CD8-positive, alpha-beta memory T cell (primary cell): Measurements from ENCODE around the gene SLC29A1. TPM values are rescaled to one million over a fixed set of nuclear protein-coding genes. Genes with fewer than 3 reads are reported as not detected.
A peak's percentile ranks its signal among the peaks of the same experiment; 100 is the strongest.

Experiments
- CTCF ChIA-PET: fragments of 350-600 bp; sonication (Branson Sonifier 250); formaldehyde crosslinking; loops from one replicate; lab custom pipeline; 2021; ENCODE audit warnings: antibody characterized with exemption; lab: Charles Lee
- POLR2A ChIA-PET: fragments of 350-600 bp; sonication (Branson Sonifier 250); formaldehyde crosslinking; loops from one replicate; lab custom pipeline; 2021; ENCODE audit warnings: antibody characterized with exemption; lab: Charles Lee
- DNase-seq, 5 donors: peaks; one replicate each; pipeline versions ENCODE4 v3.0.0 to v3.0.0-alpha.2; 2020 to 2022; ENCODE audit warnings: mixed read lengths in 1 of 5
- H3K27ac ChIP-seq: one replicate; pipeline ENCODE4 v1.7.0; 2013; ENCODE audit warnings: low read depth, mild to moderate bottlenecking, low read length, moderate library complexity
- H3K27me3 ChIP-seq: 2 replicates; pipeline ENCODE4 v1.7.0; 2013; ENCODE audit warnings: low read length, mild to moderate bottlenecking; ENCODE audit not compliant: insufficient read depth, poor library complexity, severe bottlenecking
- H3K36me3 ChIP-seq: 2 replicates; pipeline ENCODE4 v1.7.0; 2013; ENCODE audit warnings: mild to moderate bottlenecking, low read length, moderate library complexity; ENCODE audit not compliant: insufficient read depth
- H3K4me1 ChIP-seq: 2 replicates; pipeline ENCODE4 v1.7.0; 2013; ENCODE audit warnings: mild to moderate bottlenecking, low read length, moderate library complexity; ENCODE audit not compliant: insufficient read depth
- H3K4me3 ChIP-seq: 2 replicates; pipeline ENCODE4 v1.7.0; 2013; ENCODE audit warnings: mild to moderate bottlenecking, low read length
- H3K9me3 ChIP-seq: 2 replicates; pipeline ENCODE4 v1.7.0; 2013; ENCODE audit warnings: mild to moderate bottlenecking, low read length
- H3K27ac Mint-ChIP-seq, 8 donors: one replicate each; pipeline ENCODE4 v1.8.0; 2020 to 2021; ENCODE audit warnings: mixed read lengths in 8 of 8, mild to moderate bottlenecking in 6 of 8, inconsistent platforms in 3 of 8, moderate library complexity in 3 of 8
- H3K27me3 Mint-ChIP-seq, 2 donors: one replicate each; pipeline ENCODE4 v1.8.0; 2020 to 2021; ENCODE audit warnings: mixed read lengths in 2 of 2, mild to moderate bottlenecking in 1 of 2, moderate library complexity in 1 of 2
- H3K36me3 Mint-ChIP-seq, 3 donors: one replicate each; pipeline ENCODE4 v1.8.0; 2020 to 2021; ENCODE audit warnings: mixed read lengths in 3 of 3, inconsistent platforms in 1 of 3, mild to moderate bottlenecking in 1 of 3
- H3K4me1 Mint-ChIP-seq, 3 donors: one replicate each; pipeline ENCODE4 v1.8.0; 2020 to 2021; ENCODE audit warnings: mixed read lengths in 3 of 3, inconsistent platforms in 1 of 3, mild to moderate bottlenecking in 1 of 3
- H3K4me3 Mint-ChIP-seq, 7 donors: one replicate each; pipeline ENCODE4 v1.8.0; 2020 to 2021; ENCODE audit warnings: mixed read lengths in 7 of 7, mild to moderate bottlenecking in 6 of 7, moderate library complexity in 4 of 7, inconsistent platforms in 2 of 7
- H3K9me3 Mint-ChIP-seq, 5 donors: one replicate each; pipeline ENCODE4 v1.8.0; 2020 to 2022; ENCODE audit warnings: mixed read lengths in 5 of 5, mild to moderate bottlenecking in 3 of 5, moderate library complexity in 2 of 5, inconsistent platforms in 1 of 5
- polyA plus RNA-seq: library from polyadenylated mRNA; unstranded; fragments of 300-500 nt; fragmentation: Illumina TruSeq; gene quantifications from one replicate; pipeline ENCODE4 v1.2.3, GENCODE V29; 2021
- total RNA-seq, 2 experiments: library from RNA; stranded (reverse); gene quantifications; one replicate each; pipeline ENCODE4 v1.2.3, GENCODE V29; 2021

The SLC29A1 gene
- total RNA-seq (100 to 1,000 TPM; 116 TPM), polyA plus RNA-seq (3.6 TPM)

DNA sequence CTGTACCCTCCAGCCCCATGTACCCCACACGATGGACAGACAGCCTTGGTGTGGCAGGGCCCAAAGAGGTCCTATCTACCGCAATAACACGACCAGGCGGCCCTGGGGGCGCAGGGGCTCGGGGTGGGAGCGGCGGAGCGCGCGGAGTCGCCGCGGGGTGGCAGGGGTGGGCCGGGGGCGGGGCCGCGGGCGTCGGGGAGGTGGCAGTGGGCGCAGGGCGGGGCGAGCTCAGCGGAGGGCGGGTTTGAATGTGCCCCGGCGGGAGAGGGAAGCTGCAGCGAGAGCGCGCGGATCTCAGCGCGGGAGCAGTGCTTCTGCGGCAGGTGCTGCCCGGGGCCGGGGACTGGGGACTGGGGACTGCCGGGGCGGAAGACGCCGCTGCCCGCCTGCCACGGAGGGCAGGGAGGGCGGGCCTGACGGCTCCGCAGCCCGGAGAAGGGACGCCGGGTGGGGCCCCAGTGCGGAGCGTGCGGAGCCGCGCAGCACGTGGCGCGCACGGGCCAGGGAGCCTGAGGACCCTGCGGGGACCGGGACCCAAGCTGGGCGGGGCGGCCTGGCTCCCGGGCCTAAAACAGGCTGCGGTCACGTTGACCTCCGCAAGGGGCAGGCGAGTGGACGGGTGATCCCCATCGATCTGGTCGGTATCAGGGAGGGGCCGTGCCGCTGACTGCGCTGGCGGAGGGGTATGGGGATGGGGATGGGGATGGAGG, at the start of gene SLC29A1:
TSS of gene SLC29A1 (plus strand) at position 277 of the 710 bp plus-strand sequence. CDS start 3,719 bp downstream, outside the sequence.
- H3K4me3 ChIP-seq: peak within 1 kb of the TSS; percentile 62
- peaks cover 1 to 6% of the 10 kb centered on the region in 2 donors for H3K27me3 Mint-ChIP-seq
- no peaks in the 10 kb centered on the region for H3K36me3 Mint-ChIP-seq
- peak; percentile 74 to 88 (median 76) for DNase-seq
- peak within 1 kb of the TSS; percentile 45 for H3K27ac ChIP-seq
- POLR2A ChIA-PET: interaction anchor here (0.8 to 4.5 kb wide), 4 partner anchors 14 to 41 kb away, joined by 3 to 24 read pairs (median 4); partner anchors contain the start of gene HSP90AB1
- H3K9me3 ChIP-seq: no peaks in the 10 kb centered on the region
- peaks cover 16 to 25% (median 16%) of the 10 kb centered on the region in 3 donors for H3K4me1 Mint-ChIP-seq
- no peaks in the 10 kb centered on the region for H3K9me3 Mint-ChIP-seq
- H3K4me3 Mint-ChIP-seq: peak within 1 kb of the TSS; percentile 81 to 90 (median 84)
- peaks cover 5% of the 10 kb centered on the region for H3K27me3 ChIP-seq
- peak within 1 kb of the TSS in 7 of 8 donors; percentile 36 to 76 (median 62) for H3K27ac Mint-ChIP-seq
- CTCF ChIA-PET: interaction anchor here (0.9 to 8.0 kb wide), 6 partner anchors 12 to 92 kb away, joined by 3 to 69 read pairs (median 4); partner anchors contain the start of gene SLC35B2
- no peaks in the 10 kb centered on the region for H3K36me3 ChIP-seq
- H3K4me1 ChIP-seq: peaks cover 10% of the 10 kb centered on the region

DNA sequence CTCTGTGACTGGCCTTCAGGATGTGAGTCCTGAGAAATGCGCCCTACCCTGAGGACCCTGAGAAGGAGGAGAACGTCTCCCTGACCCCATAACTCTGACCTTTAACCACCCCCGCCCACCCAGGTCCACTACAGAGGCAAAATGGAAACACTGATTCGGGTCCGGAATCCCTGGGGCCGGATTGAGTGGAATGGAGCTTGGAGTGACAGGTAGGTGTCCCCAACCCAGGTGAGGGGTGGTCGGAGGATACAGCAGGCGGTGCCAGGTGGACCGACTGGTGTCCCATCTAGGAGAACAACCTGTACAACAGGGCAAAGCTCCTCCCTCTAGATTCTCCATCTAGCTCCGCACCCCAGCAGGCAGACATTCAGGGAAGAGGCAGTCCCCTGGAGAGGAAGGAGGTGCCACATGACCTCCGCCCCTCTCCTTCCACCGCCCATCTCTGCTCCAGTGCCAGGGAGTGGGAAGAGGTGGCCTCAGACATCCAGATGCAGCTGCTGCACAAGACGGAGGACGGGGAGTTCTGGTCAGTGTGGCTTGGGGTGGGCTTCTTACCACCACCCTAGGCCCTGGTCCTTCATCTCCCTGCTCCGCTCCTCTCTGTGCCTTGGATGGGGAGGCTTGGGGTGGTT, 47.1 kb upstream of the SLC29A1 start:
- POLR2A ChIA-PET: no interaction called here
- no peak overlapping the region for H3K4me3 ChIP-seq
- Mint-ChIP-seq H3K9me3 (no peaks in the 10 kb centered on the region), H3K27me3 (peaks cover under 1 to 4% of the 10 kb centered on the region in 2 donors), H3K36me3 (no peaks in the 10 kb centered on the region), H3K27ac (peak overlapping the region in 2 of 8 donors; percentile 73 to 79), H3K4me3 (peak overlapping the region in 5 of 7 donors; percentile 42 to 64 (median 53)), H3K4me1 (peaks cover 8 to 14% (median 11%) of the 10 kb centered on the region in 3 donors)
- H3K36me3 ChIP-seq: no peaks in the 10 kb centered on the region
- DNase-seq: no peak
- no peak overlapping the region for H3K27ac ChIP-seq
- CTCF ChIA-PET: interaction anchor here (0.8 to 1.1 kb wide), 2 partner anchors 66 to 129 kb away, joined by 4 read pairs; no protein-coding TSS in a partner anchor
- peaks cover 3% of the 10 kb centered on the region for H3K4me1 ChIP-seq
- H3K27me3 ChIP-seq: no peaks in the 10 kb centered on the region
- no peaks in the 10 kb centered on the region for H3K9me3 ChIP-seq

DNA sequence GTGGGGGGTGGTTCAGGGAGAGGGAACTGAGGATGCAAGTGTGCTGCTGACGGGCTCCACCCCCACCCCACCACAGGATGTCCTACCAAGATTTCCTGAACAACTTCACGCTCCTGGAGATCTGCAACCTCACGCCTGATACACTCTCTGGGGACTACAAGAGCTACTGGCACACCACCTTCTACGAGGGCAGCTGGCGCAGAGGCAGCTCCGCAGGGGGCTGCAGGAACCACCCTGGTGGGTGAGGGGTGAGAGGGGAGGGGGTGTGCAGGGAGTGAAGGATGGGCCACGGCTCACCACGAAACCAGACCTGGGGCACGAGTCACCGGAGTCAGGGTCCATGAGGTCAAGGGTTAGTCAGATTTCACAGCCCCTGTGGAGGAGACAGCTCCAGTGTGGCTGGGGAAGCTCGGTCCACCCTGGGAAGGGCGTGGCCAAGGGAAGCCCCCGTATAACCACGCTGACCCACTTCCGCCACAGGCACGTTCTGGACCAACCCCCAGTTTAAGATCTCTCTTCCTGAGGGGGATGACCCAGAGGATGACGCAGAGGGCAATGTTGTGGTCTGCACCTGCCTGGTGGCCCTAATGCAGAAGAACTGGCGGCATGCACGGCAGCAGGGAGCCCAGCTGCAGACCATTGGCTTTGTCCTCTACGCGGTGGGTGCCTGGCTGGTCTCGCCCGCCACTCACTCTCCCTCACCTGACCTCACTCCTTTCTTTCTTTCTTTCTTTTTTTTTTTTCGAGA, 46.5 kb upstream of the SLC29A1 start:
- peak; percentile 11 to 64 (median 41) for DNase-seq
- H3K4me3 ChIP-seq: no peak overlapping the region
- peak overlapping the region in 6 of 7 donors; percentile 38 to 64 (median 49) for H3K4me3 Mint-ChIP-seq

DNA sequence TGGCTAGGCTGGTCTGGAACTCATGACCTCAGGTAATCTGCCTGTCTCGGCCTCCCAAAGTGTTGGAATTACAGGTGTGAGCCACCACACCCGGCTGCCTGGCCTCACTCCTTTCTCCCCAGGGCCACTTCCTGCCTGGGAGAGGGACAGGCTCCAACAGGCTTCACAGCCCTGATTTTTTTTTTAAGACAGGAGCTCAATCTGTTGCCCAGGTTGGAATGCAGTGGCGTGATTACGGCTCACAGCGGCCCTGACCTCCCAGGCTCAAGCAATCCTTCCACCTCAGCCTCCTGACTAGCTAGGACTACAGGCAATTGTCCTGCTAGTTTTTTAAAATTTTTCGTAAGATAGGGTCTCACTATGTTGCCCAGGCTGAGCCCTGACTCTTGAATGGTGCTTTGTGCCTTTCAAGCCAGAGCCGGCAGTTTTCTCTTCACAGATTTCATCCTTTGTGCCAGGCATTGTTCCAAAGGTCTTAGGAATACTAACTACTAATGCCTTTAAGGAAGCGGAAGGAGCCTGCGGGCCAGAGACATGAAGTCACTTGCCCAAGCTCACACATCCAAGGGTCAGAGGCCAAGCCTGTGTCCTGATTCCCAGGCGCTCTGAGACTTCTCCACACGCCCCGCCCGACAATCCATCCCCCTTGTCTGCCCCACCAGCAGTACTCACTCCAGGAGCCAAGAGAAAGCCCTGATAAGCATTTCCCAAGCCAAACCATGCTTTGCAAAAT, 45.5 kb upstream of the SLC29A1 start:
- no peaks in the 10 kb centered on the region for H3K27me3 ChIP-seq
- peaks cover 0 to under 1% of the 10 kb centered on the region in 2 donors for H3K27me3 Mint-ChIP-seq
- H3K27ac Mint-ChIP-seq: peak overlapping the region in 4 of 8 donors; percentile 37 to 82 (median 71)
- ChIA-PET CTCF (interaction anchor here (0.9 to 2.3 kb wide), 2 partner anchors 17 to 60 kb away, joined by 3 to 6 read pairs; no protein-coding TSS in a partner anchor), POLR2A (no interaction called here)
- no peak overlapping the region for H3K4me3 ChIP-seq
- H3K36me3 Mint-ChIP-seq: no peaks in the 10 kb centered on the region
- no peaks in the 10 kb centered on the region for H3K9me3 ChIP-seq
- peaks cover 3% of the 10 kb centered on the region for H3K4me1 ChIP-seq
- no peak overlapping the region for H3K27ac ChIP-seq
- H3K9me3 Mint-ChIP-seq: no peaks in the 10 kb centered on the region
- DNase-seq: no peak
- H3K36me3 ChIP-seq: no peaks in the 10 kb centered on the region
- peaks cover 8 to 14% (median 11%) of the 10 kb centered on the region in 3 donors for H3K4me1 Mint-ChIP-seq
- peak overlapping the region in 3 of 7 donors; percentile 39 to 53 (median 45) for H3K4me3 Mint-ChIP-seq

More for the DNA sequence above, 46.5 kb upstream of the SLC29A1 start:
- Histone ChIP-seq H3K9me3 (no peaks in the 10 kb centered on the region), H3K4me1 (peaks cover 3% of the 10 kb centered on the region), H3K36me3 (no peaks in the 10 kb centered on the region), H3K27ac (no peak overlapping the region), H3K27me3 (no peaks in the 10 kb centered on the region)
- Mint-ChIP-seq H3K36me3 (no peaks in the 10 kb centered on the region), H3K27me3 (peaks cover 0 to 4% of the 10 kb centered on the region in 2 donors), H3K27ac (peak overlapping the region in 7 of 8 donors; percentile 7 to 79 (median 51)), H3K4me1 (peaks cover 8 to 14% (median 11%) of the 10 kb centered on the region in 3 donors), H3K9me3 (no peaks in the 10 kb centered on the region)
- POLR2A ChIA-PET: no interaction called here
- CTCF ChIA-PET: interaction anchor here (0.8 to 2.3 kb wide), 4 partner anchors 17 to 128 kb away, joined by 3 to 6 read pairs (median 4); no protein-coding TSS in a partner anchor

DNA sequence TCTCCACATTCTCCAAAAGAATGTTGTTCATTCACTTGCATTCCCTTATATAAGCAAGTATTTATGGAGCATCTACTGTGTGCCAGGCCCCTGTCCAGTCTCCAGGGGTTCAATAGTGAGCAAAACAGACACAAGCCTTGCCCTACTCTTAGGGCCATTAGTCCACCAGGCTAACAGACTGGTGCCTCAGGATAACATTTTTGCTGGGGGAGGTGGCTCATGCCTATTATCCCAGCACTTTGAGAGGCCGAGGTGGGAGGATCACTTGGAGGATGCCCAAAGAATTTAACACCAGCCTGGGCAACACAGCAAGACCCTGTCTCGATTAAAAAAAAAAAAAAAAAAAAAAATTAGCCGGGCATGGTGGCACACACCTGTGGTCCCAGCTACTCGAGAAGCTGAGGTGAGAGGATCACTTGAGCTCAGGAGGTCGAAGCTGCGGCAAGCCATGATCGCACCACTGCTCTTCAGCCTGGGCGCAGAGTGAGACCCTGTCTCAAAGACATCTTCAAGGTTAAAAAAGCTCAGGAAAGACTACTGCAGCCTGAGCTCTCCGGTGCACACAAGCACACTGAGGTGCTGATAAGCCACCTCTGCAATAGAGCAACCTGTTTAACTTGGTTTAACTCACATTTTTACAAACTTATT, 44.8 kb upstream of the SLC29A1 start:
- Histone ChIP-seq H3K36me3 (no peaks in the 10 kb centered on the region), H3K4me1 (peaks cover 3% of the 10 kb centered on the region), H3K4me3 (no peak overlapping the region), H3K27ac (no peak overlapping the region), H3K9me3 (no peaks in the 10 kb centered on the region), H3K27me3 (no peaks in the 10 kb centered on the region)
- ChIA-PET POLR2A (no interaction called here), CTCF (interaction anchor here (2.3 kb wide), 1 partner anchor 59 kb away, joined by 6 read pairs; no protein-coding TSS in a partner anchor)
- Mint-ChIP-seq H3K36me3 (no peaks in the 10 kb centered on the region), H3K4me1 (peaks cover 8 to 14% (median 11%) of the 10 kb centered on the region in 3 donors), H3K4me3 (peak overlapping the region in 1 of 7 donors; percentile 39), H3K27me3 (no peaks in the 10 kb centered on the region), H3K9me3 (no peaks in the 10 kb centered on the region), H3K27ac (peak overlapping the region in 2 of 8 donors; percentile 43 to 82)
- DNase-seq: no peak

DNA sequence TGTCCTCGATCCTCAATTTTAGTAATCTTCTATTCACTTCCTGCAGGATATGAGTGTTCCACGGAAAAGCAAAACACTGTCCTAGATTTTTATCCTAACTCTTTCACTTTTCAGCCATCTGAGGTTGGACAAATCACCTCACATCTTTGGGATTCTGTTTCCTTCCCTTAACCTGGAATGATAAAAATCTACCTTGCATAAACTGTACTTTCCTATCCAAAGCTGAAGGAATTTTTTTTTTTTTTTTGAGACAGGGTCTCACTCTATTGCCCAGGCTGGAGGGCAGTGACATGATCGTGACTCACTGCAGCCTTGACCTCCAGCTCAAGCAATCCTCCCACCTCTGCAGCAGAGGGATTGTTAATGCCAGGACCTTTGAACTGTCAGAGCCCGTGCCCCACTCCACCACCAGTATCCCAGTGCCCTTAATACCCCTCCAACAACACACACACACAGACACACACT, 44.3 kb upstream of the SLC29A1 start:
- no peaks in the 10 kb centered on the region for H3K9me3 ChIP-seq
- no peaks in the 10 kb centered on the region for H3K36me3 ChIP-seq
- no peaks in the 10 kb centered on the region for H3K27me3 ChIP-seq
- H3K27ac ChIP-seq: no peak overlapping the region
- Mint-ChIP-seq H3K4me3 (no peak overlapping the region), H3K27me3 (peaks cover under 1 to 2% of the 10 kb centered on the region in 2 donors), H3K9me3 (no peaks in the 10 kb centered on the region), H3K27ac (peak overlapping the region in 2 of 8 donors; percentile 5 to 60), H3K4me1 (peaks cover 8 to 14% (median 11%) of the 10 kb centered on the region in 3 donors), H3K36me3 (no peaks in the 10 kb centered on the region)
- H3K4me1 ChIP-seq: peaks cover 3% of the 10 kb centered on the region
- POLR2A ChIA-PET: no interaction called here
- no peak overlapping the region for H3K4me3 ChIP-seq
- DNase-seq: no peak
- CTCF ChIA-PET: interaction anchor here (2.3 kb wide), 1 partner anchor 59 kb away, joined by 6 read pairs; no protein-coding TSS in a partner anchor
